ENCODE measurements around the gene DOCK8.
"Not testable (repeated sequence)": the region's sequence is repeated elsewhere in the genome, so short reads cannot be mapped to it uniquely, and the experiment has no call there.

Gene DOCK8

GRCh38 chr9:373759-374206 lies 159.1 kb downstream of the DOCK8 start:
- no peak for DNase-seq

- peak; percentile 61 for DNase-seq
Observed at GRCh38 chr9:374736-375135, 160.1 kb downstream of the DOCK8 start.

GRCh38 chr9:376115-376514 lies 161.4 kb downstream of the DOCK8 start:
- DNase-seq = no peak

- no peak for DNase-seq
Observed at GRCh38 chr9:378263-378662, 163.6 kb downstream of the DOCK8 start.

- no peak for DNase-seq
Observed at GRCh38 chr9:382383-382782, 167.7 kb downstream of the DOCK8 start.

GRCh38 chr9:385818-386398 lies 171.2 kb downstream of the DOCK8 start:
- peak; percentile 65 for DNase-seq

- DNase-seq = no peak
Observed at GRCh38 chr9:389159-389558, 174.5 kb downstream of the DOCK8 start.

- no peak for DNase-seq
Observed at GRCh38 chr9:389758-390157, 175.1 kb downstream of the DOCK8 start.

- no peak for DNase-seq
Observed at GRCh38 chr9:392077-392804, 177.6 kb downstream of the DOCK8 start.

- DNase-seq = no peak
Observed at GRCh38 chr9:394347-395052, 179.8 kb downstream of the DOCK8 start.

GRCh38 chr9:396396-396795 lies 181.7 kb downstream of the DOCK8 start:
- no peak for DNase-seq

- no peak for DNase-seq
Observed at GRCh38 chr9:398085-398484, 183.4 kb downstream of the DOCK8 start.

GRCh38 chr9:401223-401622 lies 186.6 kb downstream of the DOCK8 start:
- no peak for DNase-seq

GRCh38 chr9:404234-404633 lies 189.6 kb downstream of the DOCK8 start:
- DNase-seq = no peak

- DNase-seq = no peak
Observed at GRCh38 chr9:405341-405740, 190.7 kb downstream of the DOCK8 start.

GRCh38 chr9:406886-407654 lies 192.4 kb downstream of the DOCK8 start:
- DNase-seq = no peak

GRCh38 chr9:409655-410054 lies 195.0 kb downstream of the DOCK8 start:
- DNase-seq = not testable (repeated sequence)

GRCh38 chr9:414595-414994 lies 199.9 kb downstream of the DOCK8 start:
- DNase-seq = no peak

- no peak for DNase-seq
Observed at GRCh38 chr9:419571-420171, 205.0 kb downstream of the DOCK8 start.

GRCh38 chr9:421896-422295 lies 207.2 kb downstream of the DOCK8 start:
- no peak for DNase-seq

GRCh38 chr9:426264-426663 lies 211.6 kb downstream of the DOCK8 start:
- no peak for DNase-seq

- DNase-seq = no peak
Observed at GRCh38 chr9:426976-427375, 212.3 kb downstream of the DOCK8 start.

GRCh38 chr9:431701-432100 lies 217.0 kb downstream of the DOCK8 start:
- DNase-seq = no peak
